Transverse colon (tissue), 4 donors: ENCODE measurements around the gene SLC7A6OS.
A peak's percentile ranks its signal among the peaks of the same experiment; 100 is the strongest.

Source experiments
- CTCF ChIP-seq, 5 experiments: fragments of 200-600 bp in 3 of 5; fragments of 450-650 bp in 2 of 5; sonication (generic) in 3 of 5; IDR thresholded peaks; 1 replicate in 2 of 5; 2 replicates in 3 of 5; pipeline ENCODE4 v1.5.1; 2016 to 2017; ENCODE audit warnings: antibody characterized with exemption in 5 of 5, inconsistent platforms in 3 of 5, mild to moderate bottlenecking in 2 of 5, moderate library complexity in 1 of 5
- POLR2A ChIP-seq: fragments of 450-650 bp; IDR thresholded peaks from one replicate; pipeline ENCODE4 v1.6.1; 2016; ENCODE audit warnings: antibody characterized with exemption, mild to moderate bottlenecking, moderate library complexity
- POLR2AphosphoS5 ChIP-seq, 3 donors: sonication (generic); formaldehyde crosslinking; IDR thresholded peaks; one replicate each; pipeline ENCODE4 v1.6.1; 2016; ENCODE audit warnings: antibody characterized with exemption in 3 of 3

DNA sequence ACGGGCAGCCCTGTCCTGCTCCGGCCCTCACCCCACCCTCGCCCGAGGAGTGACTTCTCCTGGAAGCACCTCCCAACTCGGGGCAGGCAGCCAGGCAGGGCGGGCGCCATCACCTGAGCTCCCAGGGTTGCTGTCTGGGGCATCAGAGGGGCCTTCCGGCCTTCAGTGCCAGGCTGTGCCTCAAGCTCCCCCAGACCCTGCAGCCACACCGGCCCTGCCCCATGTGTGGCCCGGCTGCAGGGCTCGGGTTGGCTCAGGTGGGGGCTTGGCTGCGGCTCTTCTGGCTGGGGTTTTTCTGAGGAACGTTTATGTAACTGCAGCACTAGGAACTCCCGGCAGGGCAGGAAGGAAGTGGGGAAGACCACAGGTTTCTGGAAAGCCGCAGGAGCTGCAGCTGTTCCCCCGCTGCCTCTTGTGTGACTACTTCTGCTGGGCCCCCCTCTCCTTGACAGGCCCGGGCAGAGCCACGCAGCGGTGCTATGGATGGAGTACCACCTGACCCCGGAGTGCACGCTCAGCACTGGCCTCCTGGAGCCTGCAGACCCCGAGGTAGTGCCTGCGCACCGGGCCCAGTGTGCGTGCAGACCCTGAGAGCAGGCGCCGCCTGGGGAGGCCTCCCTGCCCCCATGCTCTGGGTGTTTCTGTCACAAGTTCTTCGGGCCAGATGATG lies 45.6 kb upstream of the SLC7A6OS start:
- TF ChIP-seq CTCF (IDR thresholded peaks at IDR 0.05) = no peak
- peak in 1 of 3 donors; percentile 25 for TF ChIP-seq POLR2AphosphoS5 (IDR thresholded peaks at IDR 0.05)
- no peak for TF ChIP-seq POLR2A
